Mesendoderm (in vitro differentiated cells): ENCODE results near the gene FRMD4A.

Experiments
- DNase-seq: peaks from one replicate; pipeline ENCODE4 v3.0.0; 2013
- H2AK5ac ChIP-seq: 2 replicates; pipeline ENCODE4 v1.6.1; 2013; ENCODE audit warnings: low read length, inconsistent platforms
- H2BK120ac ChIP-seq: 2 replicates; pipeline ENCODE4 v1.6.1; 2013; ENCODE audit warnings: low read depth, mild to moderate bottlenecking, low read length, moderate library complexity, mixed read lengths
- H2BK15ac ChIP-seq: replicated peaks from 2 replicates; pipeline ENCODE4 v1.6.1; 2013; ENCODE audit warnings: low read depth, mild to moderate bottlenecking, moderate library complexity
- H2BK5ac ChIP-seq: 2 replicates; pipeline ENCODE4 v1.6.1; 2013; ENCODE audit warnings: low read length, inconsistent platforms
- H3K18ac ChIP-seq: 2 replicates; pipeline ENCODE4 v1.6.1; 2013; ENCODE audit warnings: mild to moderate bottlenecking, low read length, mixed read lengths
- H3K23ac ChIP-seq: one replicate; pipeline ENCODE4 v1.6.1; 2013; ENCODE audit warnings: low read length
- H3K27ac ChIP-seq: 2 replicates; pipeline ENCODE4 v1.5.1; 2013; ENCODE audit warnings: low read depth, mild to moderate bottlenecking, inconsistent platforms, low read length, moderate library complexity
- H3K27me3 ChIP-seq: 2 replicates; pipeline ENCODE4 v1.6.1; 2013; ENCODE audit warnings: low read length, control low read depth, mild to moderate bottlenecking, inconsistent platforms; ENCODE audit not compliant: insufficient read depth, poor library complexity
- H3K36me3 ChIP-seq: 2 replicates; pipeline ENCODE4 v1.6.1; 2013; ENCODE audit warnings: low read length, inconsistent platforms; ENCODE audit not compliant: control insufficient read depth, insufficient read depth
- H3K4ac ChIP-seq: one replicate; pipeline ENCODE4 v1.6.1; 2013; ENCODE audit warnings: low read depth, mild to moderate bottlenecking, low read length, moderate library complexity
- H3K4me1 ChIP-seq: 2 replicates; pipeline ENCODE4 v1.6.1; 2013; ENCODE audit warnings: low read depth, low read length, inconsistent platforms; ENCODE audit not compliant: control insufficient read depth
- H3K4me2 ChIP-seq: 2 replicates; pipeline ENCODE4 v1.6.1; 2013; ENCODE audit warnings: low read length
- H3K4me3 ChIP-seq: 2 replicates; pipeline ENCODE4 v1.5.1; 2013; ENCODE audit warnings: mild to moderate bottlenecking, low read length
- H3K56ac ChIP-seq: one replicate; pipeline ENCODE4 v1.6.1; 2013; ENCODE audit warnings: low read length
- H3K79me1 ChIP-seq: 2 replicates; pipeline ENCODE4 v1.6.1; 2013; ENCODE audit warnings: low read length, inconsistent platforms
- H3K79me2 ChIP-seq: 2 replicates; pipeline ENCODE4 v1.6.1; 2013; ENCODE audit warnings: mild to moderate bottlenecking, low read length; ENCODE audit not compliant: control insufficient read depth, insufficient read depth
- H3K9ac ChIP-seq: 2 replicates; pipeline ENCODE4 v1.6.1; 2013; ENCODE audit warnings: low read length, inconsistent platforms
- H4K5ac ChIP-seq: one replicate; pipeline ENCODE4 v1.6.1; 2013; ENCODE audit warnings: low read length
- H4K8ac ChIP-seq: one replicate; pipeline ENCODE4 v1.6.1; 2013; ENCODE audit warnings: low read depth, mild to moderate bottlenecking, control low read depth, low read length, moderate library complexity
- WGBS: extraction: QIAGEN DNeasy Blood & Tissue Kit; methylation state at CpG from one replicate; pipeline ENCODE4 v1.1.7; 2013; ENCODE audit warnings: low lambda C conversion rate, missing lambda C conversion rate; ENCODE audit not compliant: insufficient coverage; ENCODE audit errors: extremely low coverage; 5-methylcytosine and 5-hydroxymethylcytosine counted together

Gene FRMD4A

GRCh38 chr10:13765641-13766341 is 564.9 kb downstream of the FRMD4A start:
- Histone ChIP-seq H2BK15ac (no peak overlapping the region), H3K27ac (no peak overlapping the region), H4K5ac (no peak overlapping the region), H4K8ac (no peak overlapping the region), H3K23ac (no peak overlapping the region), H3K4me1 (peaks cover 8% of the 10 kb centered on the region), H3K4ac (no peak overlapping the region), H2BK5ac (no peak overlapping the region), H2BK120ac (peak overlapping the region; percentile 15), H3K18ac (no peak overlapping the region), H3K4me2 (no peak overlapping the region), H3K56ac (no peak overlapping the region), H2AK5ac (no peak overlapping the region), H3K4me3 (no peak overlapping the region), H3K36me3 (no peaks in the 10 kb centered on the region), H3K27me3 (no peaks in the 10 kb centered on the region), H3K79me1 (no peaks in the 10 kb centered on the region), H3K79me2 (no peaks in the 10 kb centered on the region), H3K9ac (no peak overlapping the region)
- no CpG with 5 or more reads among the region's 19 CpGs for WGBS
- DNase-seq, result no peak

- no peaks in the 10 kb centered on the region for H3K36me3 ChIP-seq
- WGBS, result no CpG with 5 or more reads among the region's 2 CpGs
Measured at GRCh38 chr10:13761490-13762091, 569.1 kb downstream of the FRMD4A start.

DNA sequence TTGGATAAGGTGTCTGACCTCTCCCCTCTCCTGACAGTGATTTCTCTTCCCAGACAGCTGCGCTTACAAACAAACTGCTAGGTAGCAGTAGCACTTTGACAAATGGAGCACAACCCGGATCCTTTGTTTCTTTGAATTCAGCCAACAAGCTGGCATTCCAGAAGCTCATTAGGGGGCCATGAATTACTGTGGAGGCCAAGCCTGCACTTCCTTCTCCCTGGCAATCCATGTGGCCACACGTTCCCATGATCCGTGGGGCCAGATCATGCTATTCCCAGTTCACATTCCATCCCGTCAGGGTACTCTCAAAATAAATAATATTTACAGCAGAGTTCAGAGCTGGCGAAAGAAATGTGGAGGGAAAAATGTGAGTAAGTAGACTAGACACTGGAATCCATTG is 571.6 kb downstream of the FRMD4A start:
- Histone ChIP-seq H3K27ac (peak overlapping the region; percentile 71), H3K79me1 (no peaks in the 10 kb centered on the region), H3K36me3 (no peaks in the 10 kb centered on the region), H3K18ac (peak overlapping the region; percentile 93), H3K4me3 (no peak overlapping the region), H3K4me2 (no peak overlapping the region), H4K5ac (no peak overlapping the region), H2BK120ac (peak overlapping the region; percentile 74), H3K9ac (no peak overlapping the region), H2AK5ac (no peak overlapping the region), H3K23ac (no peak overlapping the region), H3K27me3 (no peaks in the 10 kb centered on the region), H2BK15ac (no peak overlapping the region), H3K4me1 (peaks cover 6% of the 10 kb centered on the region), H4K8ac (no peak overlapping the region), H3K56ac (no peak overlapping the region), H3K79me2 (no peaks in the 10 kb centered on the region), H3K4ac (no peak overlapping the region), H2BK5ac (peak overlapping the region; percentile 64)
- WGBS, result no CpG with 5 or more reads among the region's 6 CpGs
- peak; percentile 88 for DNase-seq

More at GRCh38 chr10:13761490-13762091, 569.1 kb downstream of the FRMD4A start:
- H3K79me2 ChIP-seq, result no peaks in the 10 kb centered on the region
- H3K4ac ChIP-seq, result no peak overlapping the region
- DNase-seq, result no peak
- no peak overlapping the region for H4K5ac ChIP-seq
- H3K4me1 ChIP-seq, result peaks cover 6% of the 10 kb centered on the region
- no peak overlapping the region for H3K9ac ChIP-seq
- H2BK5ac ChIP-seq, result no peak overlapping the region
- H2BK15ac ChIP-seq, result no peak overlapping the region
- no peak overlapping the region for H2AK5ac ChIP-seq
- no peak overlapping the region for H3K18ac ChIP-seq
- H4K8ac ChIP-seq, result no peak overlapping the region
- no peak overlapping the region for H3K56ac ChIP-seq
- H2BK120ac ChIP-seq, result no peak overlapping the region
- H3K4me2 ChIP-seq, result no peak overlapping the region
- H3K4me3 ChIP-seq, result no peak overlapping the region
- no peak overlapping the region for H3K23ac ChIP-seq
- H3K27me3 ChIP-seq, result no peaks in the 10 kb centered on the region
- H3K27ac ChIP-seq, result no peak overlapping the region
- no peaks in the 10 kb centered on the region for H3K79me1 ChIP-seq

- Histone ChIP-seq H3K27ac (peak overlapping the region; percentile 71), H3K36me3 (no peaks in the 10 kb centered on the region), H2AK5ac (no peak overlapping the region), H4K5ac (no peak overlapping the region), H3K18ac (peak overlapping the region; percentile 93), H3K27me3 (no peaks in the 10 kb centered on the region), H3K4ac (no peak overlapping the region), H2BK5ac (peak overlapping the region; percentile 23), H4K8ac (no peak overlapping the region), H3K4me3 (no peak overlapping the region), H3K4me2 (no peak overlapping the region), H3K4me1 (peaks cover 6% of the 10 kb centered on the region), H3K56ac (peak overlapping the region; percentile 11), H3K23ac (no peak overlapping the region), H2BK120ac (peak overlapping the region; percentile 74), H3K79me1 (no peaks in the 10 kb centered on the region), H3K79me2 (no peaks in the 10 kb centered on the region), H3K9ac (no peak overlapping the region), H2BK15ac (no peak overlapping the region)
- WGBS, result no CpG with 5 or more reads among the region's 5 CpGs
- no peak for DNase-seq
Measured at GRCh38 chr10:13758756-13759155, 572.0 kb downstream of the FRMD4A start.

- peak overlapping the region; percentile 65 for H3K27ac ChIP-seq
Measured at GRCh38 chr10:13758312-13758711, 572.4 kb downstream of the FRMD4A start.

More at GRCh38 chr10:13758312-13758711, 572.4 kb downstream of the FRMD4A start:
- no CpG with 5 or more reads among the region's 3 CpGs for WGBS
- H2BK120ac ChIP-seq, result no peak overlapping the region
- no peak overlapping the region for H2BK15ac ChIP-seq
- peak; percentile 29 for DNase-seq
- H3K36me3 ChIP-seq, result no peaks in the 10 kb centered on the region
- H3K4me3 ChIP-seq, result no peak overlapping the region
- H2BK5ac ChIP-seq, result no peak overlapping the region
- no peak overlapping the region for H2AK5ac ChIP-seq
- peak overlapping the region; percentile 80 for H3K18ac ChIP-seq
- H3K23ac ChIP-seq, result no peak overlapping the region
- H3K79me1 ChIP-seq, result no peaks in the 10 kb centered on the region
- no peak overlapping the region for H3K4me2 ChIP-seq
- no peak overlapping the region for H4K8ac ChIP-seq
- peaks cover 6% of the 10 kb centered on the region for H3K4me1 ChIP-seq
- no peak overlapping the region for H4K5ac ChIP-seq
- no peaks in the 10 kb centered on the region for H3K79me2 ChIP-seq
- H3K4ac ChIP-seq, result no peak overlapping the region
- H3K56ac ChIP-seq, result no peak overlapping the region
- no peaks in the 10 kb centered on the region for H3K27me3 ChIP-seq
- no peak overlapping the region for H3K9ac ChIP-seq
